Neutrophil (primary cell): ENCODE measurements around the gene SCNN1G.

Experiments used
- H3K27ac ChIP-seq: fragments of 200-600 bp; sonication (generic); 2 replicates; pipeline ENCODE4 v1.5.1; 2016; ENCODE audit warnings: mild to moderate bottlenecking, moderate library complexity
- H3K27me3 ChIP-seq: fragments of 200-600 bp; sonication (generic); 2 replicates; pipeline ENCODE4 v1.6.0; 2016; ENCODE audit warnings: mild to moderate bottlenecking
- H3K36me3 ChIP-seq: fragments of 200-600 bp; sonication (generic); 2 replicates; pipeline ENCODE4 v1.5.1; 2017
- H3K4me1 ChIP-seq, 2 experiments: fragments of 200-600 bp in 1 of 2; sonication (generic) in 1 of 2; 1 replicate in 1 of 2; 2 replicates in 1 of 2; pipeline versions ENCODE4 v1.5.1 to v1.6.1; 2013 to 2016; ENCODE audit warnings: low read depth in 1 of 2, low read length in 1 of 2, mild to moderate bottlenecking in 1 of 2, moderate library complexity in 1 of 2; ENCODE audit not compliant: control insufficient read depth in 1 of 2, insufficient read depth in 1 of 2
- H3K4me3 ChIP-seq, 2 experiments: fragments of 200-600 bp in 1 of 2; sonication (generic) in 1 of 2; 1 replicate in 1 of 2; 2 replicates in 1 of 2; pipeline ENCODE4 v1.5.1; 2013 to 2016; ENCODE audit warnings: low read depth in 1 of 2, low read length in 1 of 2, mild to moderate bottlenecking in 1 of 2, moderate library complexity in 1 of 2
- H3K9me3 ChIP-seq: fragments of 200-600 bp; sonication (generic); 2 replicates; pipeline ENCODE4 v1.5.1; 2016
- TF ChIP-seq, protein P1 (sequence below): fragments of 200-600 bp; sonication (generic); IDR thresholded peaks from 2 replicates; pipeline ENCODE4 v1.5.1; 2016; ENCODE audit warnings: antibody characterized with exemption

SCNN1G gene

DNA sequence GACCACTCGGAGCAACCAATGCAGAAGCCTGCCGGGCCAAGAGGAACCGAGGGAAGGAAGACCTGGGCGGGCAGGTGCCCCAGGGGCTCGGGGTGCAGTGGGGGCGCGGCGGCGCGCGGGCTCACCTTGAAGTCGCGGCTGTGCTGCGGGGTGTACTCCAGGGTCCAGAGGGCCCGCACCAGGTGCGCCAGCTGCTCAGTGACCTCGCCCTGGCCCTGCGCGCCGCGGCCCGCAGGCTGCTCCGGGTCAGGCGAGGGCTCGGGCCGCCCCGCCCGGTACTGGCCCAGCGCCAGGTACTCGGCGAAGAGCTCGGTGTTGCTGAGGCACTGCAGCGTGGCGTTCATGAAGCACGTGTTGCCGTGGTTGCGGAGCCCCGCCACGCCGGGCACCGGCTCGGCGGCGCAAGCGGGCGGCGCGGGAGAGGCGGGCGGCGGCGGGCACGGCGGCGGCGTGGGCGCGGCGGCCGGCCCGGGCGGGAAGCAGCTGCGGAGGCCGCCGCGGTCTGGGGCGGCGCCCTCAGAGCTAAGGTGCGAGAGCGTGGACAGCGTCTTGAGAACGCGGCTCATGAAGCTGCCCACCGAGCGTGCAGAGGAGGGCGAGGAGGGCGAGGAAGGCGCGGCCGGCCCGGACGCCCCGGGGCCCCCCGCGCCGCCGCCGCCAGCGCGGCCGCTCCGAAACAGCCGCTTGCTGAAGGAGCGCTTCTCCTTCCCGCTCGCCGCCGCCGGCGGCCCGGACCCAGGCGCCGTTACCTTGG is 33.9 kb upstream of the SCNN1G start:
- TF ChIP-seq, protein P1, sequence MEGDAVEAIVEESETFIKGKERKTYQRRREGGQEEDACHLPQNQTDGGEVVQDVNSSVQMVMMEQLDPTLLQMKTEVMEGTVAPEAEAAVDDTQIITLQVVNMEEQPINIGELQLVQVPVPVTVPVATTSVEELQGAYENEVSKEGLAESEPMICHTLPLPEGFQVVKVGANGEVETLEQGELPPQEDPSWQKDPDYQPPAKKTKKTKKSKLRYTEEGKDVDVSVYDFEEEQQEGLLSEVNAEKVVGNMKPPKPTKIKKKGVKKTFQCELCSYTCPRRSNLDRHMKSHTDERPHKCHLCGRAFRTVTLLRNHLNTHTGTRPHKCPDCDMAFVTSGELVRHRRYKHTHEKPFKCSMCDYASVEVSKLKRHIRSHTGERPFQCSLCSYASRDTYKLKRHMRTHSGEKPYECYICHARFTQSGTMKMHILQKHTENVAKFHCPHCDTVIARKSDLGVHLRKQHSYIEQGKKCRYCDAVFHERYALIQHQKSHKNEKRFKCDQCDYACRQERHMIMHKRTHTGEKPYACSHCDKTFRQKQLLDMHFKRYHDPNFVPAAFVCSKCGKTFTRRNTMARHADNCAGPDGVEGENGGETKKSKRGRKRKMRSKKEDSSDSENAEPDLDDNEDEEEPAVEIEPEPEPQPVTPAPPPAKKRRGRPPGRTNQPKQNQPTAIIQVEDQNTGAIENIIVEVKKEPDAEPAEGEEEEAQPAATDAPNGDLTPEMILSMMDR, result no peak
- peaks cover 45% of the 10 kb centered on the region for H3K27me3 ChIP-seq
- no peaks in the 10 kb centered on the region for H3K9me3 ChIP-seq
- H3K4me1 ChIP-seq, result peaks cover 16 to 17% of the 10 kb centered on the region in 2 experiments
- H3K27ac ChIP-seq, result peak overlapping the region; percentile 58
- H3K36me3 ChIP-seq, result no peaks in the 10 kb centered on the region
- peak overlapping the region; percentile 56 to 62 for H3K4me3 ChIP-seq

DNA sequence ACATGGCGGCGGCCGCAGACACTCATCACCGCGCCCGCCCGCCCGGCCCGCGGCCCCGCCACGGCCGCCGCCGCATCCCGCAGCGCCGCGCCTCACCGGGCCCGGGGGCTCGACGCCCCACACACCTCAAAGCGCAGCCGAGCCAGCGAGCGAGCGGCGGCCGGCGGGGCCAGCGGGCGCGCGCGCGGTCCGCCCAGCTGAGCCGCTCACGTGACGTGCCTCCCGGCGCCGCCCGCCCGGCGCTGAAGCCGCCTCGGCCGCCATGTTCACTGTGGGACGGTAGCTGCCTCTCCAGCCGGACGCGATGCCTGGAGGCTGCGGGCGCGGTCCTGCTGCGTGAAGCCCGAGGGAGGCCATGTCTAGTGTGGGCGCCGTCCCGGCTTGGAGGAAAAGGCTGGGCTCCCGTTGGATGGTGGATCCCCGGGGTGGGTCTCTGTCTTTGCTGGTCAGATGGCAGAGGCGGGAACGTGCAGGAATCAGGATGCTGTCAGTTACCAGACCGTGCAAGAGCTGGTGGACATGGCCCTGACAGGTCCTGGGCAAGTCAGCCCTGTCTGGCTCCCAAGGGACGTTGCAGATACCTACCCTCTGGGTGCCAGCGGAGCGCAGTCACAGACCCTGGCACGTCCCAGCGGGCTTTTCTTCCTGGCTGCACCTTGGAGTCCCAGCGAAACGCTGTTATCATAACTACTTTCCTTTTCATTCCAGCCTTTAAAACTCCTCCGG is 33.1 kb upstream of the SCNN1G start, which contains the start of gene USP31:
USP31 (minus strand) TSS at position 186 of the 726 bp plus-strand sequence; CDS start at position 4, 182 bp downstream.
- Histone ChIP-seq H3K27ac (peak within 1 kb of the TSS; percentile 58), H3K36me3 (no peaks in the 10 kb centered on the region), H3K27me3 (peaks cover 52% of the 10 kb centered on the region), H3K9me3 (no peaks in the 10 kb centered on the region), H3K4me3 (peak within 1 kb of the TSS; percentile 56 to 63), H3K4me1 (peaks cover 16 to 17% of the 10 kb centered on the region in 2 experiments)
- TF ChIP-seq, protein P1, result no peak

DNA sequence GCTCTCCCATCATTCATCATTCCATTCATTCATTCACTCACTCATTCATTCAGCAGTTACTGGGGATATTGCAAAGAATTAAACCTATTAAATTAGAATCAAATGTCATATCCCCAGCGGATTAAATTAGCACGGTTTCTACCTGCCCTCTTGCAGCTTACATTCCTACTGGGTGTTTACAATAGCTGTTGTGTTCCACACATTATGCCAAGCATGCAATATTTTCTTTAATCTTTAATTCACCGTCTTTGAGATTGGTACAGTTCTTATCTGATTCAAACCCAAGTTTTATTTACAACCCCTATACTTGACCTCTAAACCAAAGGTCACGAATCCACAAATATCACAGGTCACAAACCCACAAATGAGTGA is 32.6 kb upstream of the SCNN1G start:
- peaks cover 58% of the 10 kb centered on the region for H3K27me3 ChIP-seq
- no peaks in the 10 kb centered on the region for H3K36me3 ChIP-seq
- H3K27ac ChIP-seq, result no peak overlapping the region
- peak overlapping the region; percentile 56 to 63 for H3K4me3 ChIP-seq
- H3K4me1 ChIP-seq, result peaks cover 14 to 15% of the 10 kb centered on the region in 2 experiments
- TF ChIP-seq, protein P1, result no peak
- H3K9me3 ChIP-seq, result no peaks in the 10 kb centered on the region

DNA sequence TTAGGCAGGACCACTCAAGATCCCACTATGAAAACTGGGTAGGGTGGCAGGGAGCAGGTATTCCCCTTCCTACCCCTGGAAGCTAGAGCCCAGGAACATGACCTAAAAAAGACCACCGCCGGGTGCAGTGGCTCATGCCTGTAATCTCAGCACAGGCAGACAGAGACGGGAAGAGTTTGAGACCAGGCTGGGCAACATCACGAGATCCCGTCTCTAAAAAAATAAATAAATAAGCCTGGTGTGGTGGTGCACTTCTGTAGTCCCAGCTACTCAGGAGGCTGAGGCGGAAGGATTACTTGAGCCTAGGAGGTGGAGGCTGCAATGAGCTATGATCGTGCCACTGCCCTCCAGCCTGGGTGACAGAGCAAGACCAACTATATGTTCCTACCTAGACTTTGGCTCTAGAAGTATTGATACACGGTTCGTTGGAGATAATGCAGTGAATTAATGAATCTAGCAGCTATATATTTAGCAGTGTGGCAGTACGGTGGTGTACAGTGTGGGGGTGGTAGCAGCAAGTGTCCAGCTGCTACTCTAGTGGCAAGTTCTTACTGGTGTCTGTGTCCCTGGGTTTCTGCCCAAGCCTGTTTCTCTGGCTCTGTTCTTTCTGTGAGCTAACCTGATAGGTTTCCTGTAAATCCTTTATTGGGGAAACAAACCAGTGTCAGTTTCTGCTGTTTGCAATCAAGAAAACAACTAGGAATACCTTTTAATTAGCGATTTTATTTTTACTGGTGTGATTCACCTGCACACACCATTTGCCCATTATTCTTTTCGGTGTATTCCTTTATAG is 30.0 kb upstream of the SCNN1G start:
- Histone ChIP-seq H3K27ac (no peak overlapping the region), H3K36me3 (no peaks in the 10 kb centered on the region), H3K4me1 (peaks cover 12 to 13% of the 10 kb centered on the region in 2 experiments), H3K4me3 (no peak overlapping the region), H3K27me3 (peaks cover 70% of the 10 kb centered on the region), H3K9me3 (no peaks in the 10 kb centered on the region)
- TF ChIP-seq, protein P1, result no peak

DNA sequence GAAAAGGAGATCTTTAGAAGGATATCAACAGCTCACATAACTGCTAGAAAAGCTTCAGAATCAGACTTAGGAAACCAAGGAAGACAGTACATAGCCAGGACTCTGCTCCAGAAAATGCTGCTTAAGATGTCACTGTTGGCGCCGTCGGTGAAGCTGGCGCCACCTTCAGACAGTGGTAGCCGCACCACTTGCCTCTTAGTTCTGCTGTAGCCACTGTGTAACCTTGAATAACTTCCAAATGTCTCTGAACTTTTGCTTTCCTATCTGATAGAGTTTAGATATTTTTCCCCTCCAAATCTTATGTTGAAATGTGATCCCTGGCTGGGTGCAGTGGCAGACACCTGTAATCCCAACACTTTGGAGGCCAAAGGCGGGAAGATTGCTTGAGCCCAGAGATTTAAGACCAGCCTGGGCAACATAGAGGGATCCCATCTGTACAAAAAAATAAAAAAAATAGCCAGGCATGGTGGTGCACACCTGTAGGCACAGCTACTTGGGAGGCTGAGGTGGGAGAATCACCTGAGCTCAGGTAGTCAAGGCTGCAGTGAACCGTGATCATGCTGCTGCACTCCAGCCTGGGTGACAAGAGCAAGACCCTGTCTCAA is 27.0 kb upstream of the SCNN1G start:
- Histone ChIP-seq H3K27me3 (peaks cover 58% of the 10 kb centered on the region), H3K9me3 (no peaks in the 10 kb centered on the region), H3K27ac (no peak overlapping the region), H3K4me1 (no peaks in the 10 kb centered on the region), H3K4me3 (no peak overlapping the region), H3K36me3 (no peaks in the 10 kb centered on the region)
- TF ChIP-seq, protein P1, result no peak
